CD1c-positive myeloid dendritic cell (primary cell): ENCODE data around the gene NEK3.
"Not testable (repeated sequence)": the region's sequence is repeated elsewhere in the genome, so short reads cannot be mapped to it uniquely, and the experiment has no call there.

ENCODE experiments used
- DNase-seq: peaks from one replicate; pipeline ENCODE4 v3.0.0-alpha.2; 2016; ENCODE audit errors: extremely low spot score

The NEK3 gene

GRCh38 chr13:52169839-52170238, 10.4 kb upstream of the NEK3 start:
- DNase-seq, result no peak

GRCh38 chr13:52165411-52165810, 6.0 kb upstream of the NEK3 start:
- no peak for DNase-seq

- no peak for DNase-seq
Measured at GRCh38 chr13:52164989-52165388, 5.6 kb upstream of the NEK3 start.

GRCh38 chr13:52163878-52164277, 4.5 kb upstream of the NEK3 start:
- DNase-seq, result not testable (repeated sequence)

DNA sequence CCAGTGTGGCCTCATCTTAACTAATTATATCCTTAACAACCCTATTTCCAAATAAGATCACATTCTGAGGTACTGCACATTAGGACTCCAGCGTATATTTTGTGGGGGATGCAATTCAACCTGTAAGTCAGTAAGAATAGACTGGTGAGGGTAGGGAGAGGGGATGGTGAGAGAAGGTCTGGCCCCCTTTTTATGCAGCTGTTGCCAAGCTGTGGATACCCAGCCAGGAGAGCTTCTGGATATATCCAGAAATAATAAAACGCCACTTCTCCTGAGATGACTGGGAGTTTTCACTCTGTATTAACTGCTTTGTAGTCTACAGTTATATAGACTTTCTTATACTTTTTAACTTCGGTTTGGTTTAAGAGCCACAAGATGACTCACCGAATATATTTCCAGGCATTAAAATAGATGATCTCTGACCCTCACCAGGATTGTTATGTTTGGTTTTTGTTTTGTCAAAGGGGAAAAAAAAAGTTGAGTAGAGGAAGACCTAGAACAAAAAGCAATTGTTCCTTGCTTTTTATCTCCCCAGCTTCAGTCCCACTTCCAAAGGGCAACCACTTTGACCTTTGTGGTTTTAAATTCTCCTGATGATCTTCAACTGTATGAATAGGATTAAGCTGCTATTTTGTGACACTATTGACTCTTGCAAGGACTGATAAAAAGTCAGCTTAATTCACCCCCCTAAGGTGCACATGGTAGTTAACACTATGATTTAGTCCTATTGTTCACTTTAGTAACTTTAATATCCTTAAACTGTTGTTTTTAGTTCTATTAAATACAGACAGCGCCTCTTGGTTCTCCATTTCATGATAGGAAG, 3.1 kb upstream of the NEK3 start:
- DNase-seq, result no peak

DNA sequence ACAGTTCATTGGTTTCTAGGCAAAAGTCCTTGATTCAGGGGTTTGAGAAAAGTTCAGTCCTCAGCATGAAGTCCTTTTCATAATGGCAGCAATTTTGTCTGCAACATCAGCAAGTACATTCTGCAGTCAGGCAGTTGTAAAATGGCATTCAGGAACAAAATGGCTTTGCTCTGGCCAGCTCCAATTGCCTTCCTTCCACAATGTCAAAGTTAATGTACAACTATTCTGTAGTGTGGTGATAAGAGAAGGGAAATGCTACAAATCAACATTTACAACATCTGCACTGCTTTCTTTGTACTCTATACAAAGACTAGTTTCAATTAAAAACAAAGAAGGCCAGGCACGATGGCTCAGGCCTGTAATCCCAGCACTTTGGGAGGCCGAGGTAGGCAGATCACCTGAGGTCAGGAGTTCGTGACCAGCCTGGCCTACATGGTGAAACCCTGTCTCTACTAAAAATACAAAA, 1.8 kb upstream of the NEK3 start:
- DNase-seq, result no peak

GRCh38 chr13:52160506-52160905, 1.1 kb upstream of the NEK3 start:
- DNase-seq, result no peak

- DNase-seq, result no peak
Measured at GRCh38 chr13:52160053-52160452, 656 bp upstream of the NEK3 start.

DNA sequence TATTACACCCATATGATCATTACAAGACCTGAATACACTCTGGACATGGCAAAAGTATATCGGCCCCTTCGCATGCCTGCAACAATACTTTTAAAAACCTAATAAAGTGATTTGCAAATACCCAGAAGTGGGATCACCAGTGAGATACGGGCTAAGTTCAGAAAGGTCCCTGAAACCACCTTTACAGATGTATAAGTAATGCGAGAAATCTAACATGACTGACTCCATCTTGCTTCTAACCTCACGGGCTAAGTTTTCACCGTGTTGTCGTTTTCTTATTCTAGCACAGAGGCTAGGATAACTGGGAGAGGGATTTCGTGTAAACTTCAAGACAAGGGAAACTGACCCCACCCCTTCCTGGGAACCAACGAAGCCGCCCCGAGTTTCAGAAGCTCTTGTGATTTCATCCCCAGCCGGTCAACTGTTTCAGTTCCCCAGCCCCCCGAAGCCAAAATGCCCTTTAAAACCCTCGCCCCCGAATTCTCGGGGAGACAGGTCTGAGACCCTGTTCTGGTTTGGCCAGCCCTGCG, 703 bp downstream of the NEK3 start:
- peak; percentile 77 for DNase-seq

- no peak for DNase-seq
Measured at GRCh38 chr13:52156724-52157261, 2.6 kb downstream of the NEK3 start.

- DNase-seq, result no peak
Measured at GRCh38 chr13:52155177-52155576, 4.2 kb downstream of the NEK3 start.

- no peak for DNase-seq
Measured at GRCh38 chr13:52147225-52147624, 12.2 kb downstream of the NEK3 start.

DNA sequence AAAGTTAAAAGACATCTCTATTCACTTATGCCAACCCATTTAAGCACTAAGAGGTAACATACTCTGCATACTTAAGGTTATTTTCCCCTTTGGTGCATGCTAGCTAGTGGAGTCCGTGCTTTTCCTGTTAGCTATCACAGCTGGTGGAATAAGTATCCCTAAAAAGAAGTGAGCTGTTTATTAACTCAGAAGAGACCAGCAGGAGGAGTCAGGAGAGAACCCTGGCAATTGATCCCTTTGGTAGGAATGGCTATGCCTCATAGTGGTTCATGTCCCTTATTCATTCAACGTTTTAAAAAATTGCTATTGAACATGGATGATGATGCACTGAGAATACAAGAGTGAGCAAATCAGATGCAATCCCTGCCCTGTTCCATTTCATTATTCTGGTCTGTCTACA, 18.1 kb downstream of the NEK3 start:
- DNase-seq, result no peak

- no peak for DNase-seq
Measured at GRCh38 chr13:52137489-52137888, 21.9 kb downstream of the NEK3 start.

- DNase-seq, result no peak
Measured at GRCh38 chr13:52136763-52137162, 22.6 kb downstream of the NEK3 start.

DNA sequence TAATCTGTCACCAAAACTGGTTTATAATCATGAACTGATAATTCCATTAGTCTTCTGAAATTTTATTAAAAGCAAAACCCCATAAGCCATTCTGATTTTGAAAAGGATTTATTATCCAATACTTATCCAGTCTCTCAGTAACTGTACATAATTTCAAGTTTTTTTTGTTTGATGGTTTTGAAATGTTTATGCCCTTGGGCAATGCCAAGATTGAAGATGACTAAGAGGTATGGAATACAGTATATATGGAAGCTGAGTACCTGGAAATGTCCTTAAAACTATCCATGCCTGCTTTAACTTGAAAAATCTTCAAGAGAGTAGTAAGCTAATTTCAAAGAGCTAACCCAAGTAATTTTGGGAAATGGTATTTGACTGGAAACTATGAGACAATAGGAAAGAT, 28.8 kb downstream of the NEK3 start:
- DNase-seq, result no peak

GRCh38 chr13:52128714-52129700, 30.4 kb downstream of the NEK3 start, which contains the start of gene NEK5:
Gene NEK5, minus strand, starts transcription at chr13:52129073. Its CDS starts 1,591 bp downstream, at chr13:52127482.
- DNase-seq, result peak; percentile 71

DNA sequence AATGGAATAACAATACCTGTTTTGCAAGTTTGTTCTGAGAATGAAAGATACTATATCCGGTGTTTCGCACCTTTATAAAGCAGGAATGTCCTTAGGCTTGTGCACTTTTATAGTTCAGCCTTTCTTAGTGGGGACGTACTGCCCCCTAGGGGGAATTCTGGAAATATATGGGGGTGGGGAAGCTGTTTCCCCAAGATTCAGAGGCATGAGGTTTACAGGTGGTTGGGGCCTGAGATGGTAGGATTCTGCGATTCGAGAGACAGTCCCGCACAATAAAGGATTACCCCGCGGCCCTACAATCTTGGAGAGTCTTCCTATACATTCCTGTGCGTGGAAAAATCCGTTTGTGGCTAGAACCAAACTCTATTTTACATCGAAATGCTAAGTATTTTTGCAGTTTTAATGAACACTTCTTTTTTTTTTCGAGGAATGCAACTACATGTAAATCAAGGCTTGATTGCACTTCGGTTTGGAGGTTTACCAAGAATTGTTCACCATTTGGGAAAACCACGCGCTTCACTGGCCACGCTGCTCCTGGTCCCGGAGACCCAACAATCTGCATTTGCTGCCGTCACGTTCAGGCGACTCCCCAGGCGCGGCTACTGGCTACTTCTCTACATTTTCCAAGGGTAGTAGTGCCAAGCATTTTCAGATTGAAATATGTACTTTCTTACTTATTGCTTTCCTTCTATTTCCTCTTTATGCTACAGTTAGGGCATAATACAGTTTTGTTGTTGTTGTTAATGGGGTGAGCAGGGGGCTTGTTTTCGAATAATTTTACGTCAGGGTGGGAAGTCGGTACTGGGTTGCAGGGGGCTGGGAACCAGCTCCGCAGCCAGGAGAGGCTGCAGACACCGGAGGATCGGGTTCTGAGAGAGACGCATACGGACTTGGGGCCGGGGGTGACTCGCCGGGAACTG, 31.4 kb downstream of the NEK3 start:
- peak; percentile 58 for DNase-seq

DNA sequence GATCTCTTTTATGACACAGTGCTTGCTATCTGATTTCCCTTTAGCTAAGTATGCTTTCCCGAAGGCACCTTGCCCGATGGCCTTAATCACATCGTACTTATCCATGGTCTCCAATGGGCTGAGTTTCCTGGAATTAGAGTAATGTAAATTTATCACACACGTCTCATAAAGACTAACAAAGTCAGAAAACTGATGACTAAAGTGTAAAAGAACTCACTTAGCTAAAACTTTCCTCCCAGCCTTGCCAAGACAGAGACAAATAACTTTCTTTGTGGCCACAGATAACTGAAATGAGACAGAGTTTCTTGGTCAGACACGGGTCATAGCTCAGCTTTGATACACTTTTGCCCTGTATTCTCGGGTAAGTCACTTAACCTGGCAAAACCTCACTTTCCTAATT, 32.0 kb downstream of the NEK3 start:
- no peak for DNase-seq

DNA sequence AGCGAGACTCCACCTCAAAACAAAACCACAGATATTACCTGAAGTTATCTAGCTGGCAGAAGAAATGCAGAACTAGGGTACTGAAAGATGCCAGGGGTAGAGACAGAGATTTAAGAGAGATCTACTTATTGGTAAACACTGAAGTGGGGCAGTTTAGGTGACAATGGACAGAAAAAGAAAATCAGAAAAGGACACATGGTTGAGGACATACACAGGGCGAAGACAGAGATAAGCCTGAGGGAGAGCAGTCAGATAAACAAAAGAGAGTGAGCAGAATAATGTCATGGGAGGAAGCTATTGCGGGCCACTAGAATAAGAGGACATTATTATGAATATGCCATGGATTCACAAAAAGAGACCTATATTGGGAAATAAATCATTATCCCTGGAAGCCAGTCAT, 33.9 kb downstream of the NEK3 start:
- DNase-seq, result no peak

DNA sequence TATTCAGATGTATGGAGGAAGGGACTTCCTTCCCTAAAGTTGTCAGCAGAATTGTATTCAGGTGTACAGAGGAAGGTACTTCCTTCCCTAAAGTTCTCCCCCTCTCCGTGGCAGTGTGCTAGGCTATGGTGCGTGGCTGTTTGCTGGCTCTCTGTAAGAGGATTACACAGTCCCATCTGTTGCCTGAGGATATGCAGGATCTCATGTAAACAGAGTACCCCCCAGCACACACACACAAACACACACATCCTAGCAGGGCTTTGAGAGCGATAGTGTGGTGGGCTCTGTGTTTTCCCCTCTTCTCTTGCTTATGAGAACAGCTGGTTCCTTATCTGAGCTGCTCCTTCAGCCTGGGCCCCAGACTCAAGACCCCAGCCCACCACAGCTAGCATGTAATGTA, 40.8 kb downstream of the NEK3 start:
- DNase-seq, result no peak
